GM21526 (cell line): ENCODE data around the gene AKAP8L.
"Not testable (repeated sequence)": the region's sequence is repeated elsewhere in the genome, so short reads cannot be mapped to it uniquely, and the experiment has no call there.

ENCODE experiments used
- ATAC-seq: cut with Tn5 transposase; IDR thresholded peaks from one replicate; pipeline ENCODE4 v1.9.1; 2021; ENCODE audit warnings: moderate library complexity; ENCODE audit not compliant: unreplicated experiment, low FRiP score

The AKAP8L gene

DNA sequence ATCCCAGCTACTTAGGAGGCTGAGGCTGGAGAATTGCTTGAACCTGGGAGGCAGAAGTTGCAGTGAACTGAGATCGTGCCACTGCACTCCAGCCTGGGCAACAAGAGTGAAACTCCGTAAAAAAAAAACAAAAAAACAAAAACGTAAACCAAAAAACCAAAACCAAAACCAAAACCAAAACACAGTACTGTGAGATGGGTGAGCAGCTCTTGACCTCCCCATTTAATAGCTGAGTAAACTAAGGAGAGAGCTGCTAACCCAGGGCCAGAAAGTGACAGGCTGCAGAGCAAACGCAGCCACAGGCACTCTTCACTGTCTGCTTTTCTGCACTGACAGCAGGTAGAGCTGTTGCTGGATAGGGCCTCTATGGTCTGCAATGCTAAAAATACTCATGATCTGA lies 58.8 kb downstream of the AKAP8L start:
- ATAC-seq, result not testable (repeated sequence)

DNA sequence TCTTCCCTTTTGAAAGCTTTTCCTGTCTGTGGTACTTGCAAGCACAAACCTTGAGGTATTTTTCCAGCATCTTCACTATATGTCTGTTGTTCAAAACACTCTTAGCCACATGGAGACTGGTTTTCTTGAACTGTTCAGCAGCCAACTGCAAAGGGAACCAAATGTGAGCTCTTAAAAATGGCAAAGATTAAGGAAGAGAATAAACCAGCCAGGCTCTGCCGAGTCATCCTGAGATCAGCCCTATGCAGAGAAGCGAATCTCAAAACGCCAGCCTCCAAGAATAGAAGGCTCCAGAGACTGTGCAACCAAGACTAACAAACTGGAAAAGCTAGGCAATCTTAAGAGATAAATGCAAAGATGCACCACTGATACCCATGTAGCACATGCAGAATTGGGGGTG lies 59.9 kb downstream of the AKAP8L start:
- ATAC-seq, result no peak

DNA sequence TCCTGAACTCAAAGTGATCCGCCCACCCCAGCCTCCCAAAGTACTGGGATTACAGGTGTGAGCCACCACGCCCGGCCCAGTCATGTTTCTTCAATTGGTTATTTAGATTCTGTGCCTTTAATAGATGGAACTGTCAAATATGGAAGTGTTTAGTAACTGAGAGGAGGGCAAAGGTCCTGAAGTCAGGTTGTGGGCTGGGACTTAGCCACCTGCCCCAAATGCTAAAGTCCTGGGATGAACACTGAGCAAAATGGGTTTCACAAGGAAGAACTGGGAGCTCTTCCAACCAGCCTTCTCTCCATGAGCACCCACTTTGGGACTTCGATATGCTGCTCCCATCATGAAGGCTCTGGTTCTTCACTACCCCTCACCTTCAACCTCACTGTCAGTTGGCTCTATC lies 60.9 kb downstream of the AKAP8L start:
- ATAC-seq, result no peak

DNA sequence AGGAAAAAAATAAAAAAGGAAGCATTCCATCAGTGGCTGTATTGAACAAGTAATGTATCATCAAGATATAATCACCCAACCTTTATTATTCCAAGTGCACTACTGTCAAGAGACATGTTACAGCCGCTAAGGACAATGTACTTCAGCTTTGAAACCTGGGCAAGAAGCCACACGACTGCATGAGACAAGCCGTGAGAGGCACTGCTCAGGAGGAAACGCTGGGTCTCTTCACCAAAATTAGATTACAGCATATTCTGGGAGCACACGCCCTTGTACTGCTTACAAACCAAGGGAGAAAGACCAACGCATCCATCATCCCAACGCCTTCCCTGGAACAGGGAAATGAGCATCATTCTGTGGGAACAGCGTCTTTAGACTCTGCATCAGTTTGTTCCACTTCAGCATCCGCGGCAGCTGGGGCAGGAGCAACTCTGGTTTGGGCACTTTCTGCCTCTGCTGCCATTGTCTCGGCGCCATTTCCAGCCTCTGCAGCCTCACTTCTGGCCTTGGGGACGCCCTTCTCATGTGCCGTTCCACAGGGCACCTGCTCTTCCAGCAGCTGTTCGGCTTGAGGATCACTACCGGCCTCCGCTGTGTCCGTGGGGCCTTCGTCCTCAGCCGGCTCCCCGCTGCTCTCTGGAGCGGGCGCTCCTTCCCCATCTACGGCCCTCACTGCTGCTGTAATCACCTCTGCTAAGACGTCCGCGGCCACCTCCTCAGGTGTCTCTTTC lies 64.1 kb downstream of the AKAP8L start:
- no peak for ATAC-seq

DNA sequence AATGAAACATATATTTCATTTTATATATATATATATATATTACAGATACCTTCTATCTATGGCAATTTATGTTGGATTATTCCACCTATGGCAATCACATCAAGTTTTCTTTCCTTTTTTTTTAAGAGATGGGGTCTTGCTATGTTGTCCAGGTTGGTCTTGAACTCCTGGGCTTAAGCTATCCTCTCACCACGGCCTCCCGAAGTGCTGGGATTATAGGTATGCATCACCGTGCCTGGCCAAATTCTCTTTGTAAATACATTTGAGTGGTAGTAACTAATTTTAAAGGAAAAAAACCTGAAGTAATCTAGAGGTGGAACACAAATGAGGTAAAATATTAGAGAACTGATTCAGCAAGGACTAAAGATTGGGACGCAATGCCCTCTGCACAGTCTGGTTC lies 64.9 kb downstream of the AKAP8L start:
- no peak for ATAC-seq

DNA sequence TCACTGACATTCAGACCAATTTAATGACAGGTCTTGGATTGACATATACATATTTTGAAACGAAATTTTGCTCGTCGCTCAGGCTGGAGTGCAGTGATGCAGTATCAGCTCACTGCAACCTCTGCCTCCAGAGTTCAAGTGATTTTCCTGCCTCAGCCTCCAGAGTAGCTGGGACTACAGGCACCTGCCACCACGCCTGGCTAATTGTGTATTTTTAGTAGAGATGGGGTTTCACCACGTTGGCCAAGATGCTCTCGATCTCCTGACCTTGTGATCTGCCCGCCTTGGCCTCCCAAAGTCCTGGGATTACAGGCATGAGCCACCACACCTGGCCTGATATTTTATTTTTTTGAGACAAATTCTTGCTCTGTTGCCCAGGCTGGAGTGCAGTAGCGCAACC lies 66.3 kb downstream of the AKAP8L start:
- not testable (repeated sequence) for ATAC-seq

DNA sequence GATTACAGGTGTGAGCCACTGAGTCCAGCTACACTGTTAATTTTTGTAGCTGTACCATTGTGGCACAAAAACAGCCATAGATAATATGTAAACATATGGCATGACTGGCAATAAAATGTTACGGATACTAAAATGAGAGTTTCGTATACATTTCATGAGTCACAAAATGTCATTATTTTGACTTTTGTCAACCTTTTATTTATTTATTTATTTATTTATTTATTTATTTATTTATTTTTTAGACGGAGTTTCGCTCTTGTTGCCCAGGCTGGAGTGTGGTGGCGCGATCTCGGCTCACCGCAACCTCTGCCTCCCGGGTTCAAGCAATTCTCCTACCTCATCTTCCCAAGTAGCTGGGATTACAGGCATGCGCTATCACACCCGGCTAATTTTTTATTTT lies 77.5 kb downstream of the AKAP8L start:
- not testable (repeated sequence) for ATAC-seq

DNA sequence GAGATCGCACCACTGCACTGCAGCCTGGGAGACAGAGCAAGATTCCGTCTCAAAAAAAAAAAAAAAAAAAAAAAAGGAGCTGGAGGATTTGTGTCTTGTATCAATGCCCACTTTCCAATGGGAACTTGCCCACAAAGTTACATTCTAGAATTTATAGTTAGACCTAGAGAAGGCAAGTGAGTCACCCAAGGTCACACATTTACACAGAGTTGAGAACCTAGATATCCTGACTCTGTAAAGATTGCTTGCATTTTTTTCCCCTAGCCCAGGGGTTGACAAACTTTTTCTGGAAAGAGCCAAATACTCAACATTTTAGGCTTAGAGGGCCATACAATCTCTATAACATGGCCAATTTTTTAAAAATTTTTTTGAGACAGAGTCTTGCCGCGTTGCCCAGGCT lies 78.7 kb downstream of the AKAP8L start:
- ATAC-seq, result no peak

DNA sequence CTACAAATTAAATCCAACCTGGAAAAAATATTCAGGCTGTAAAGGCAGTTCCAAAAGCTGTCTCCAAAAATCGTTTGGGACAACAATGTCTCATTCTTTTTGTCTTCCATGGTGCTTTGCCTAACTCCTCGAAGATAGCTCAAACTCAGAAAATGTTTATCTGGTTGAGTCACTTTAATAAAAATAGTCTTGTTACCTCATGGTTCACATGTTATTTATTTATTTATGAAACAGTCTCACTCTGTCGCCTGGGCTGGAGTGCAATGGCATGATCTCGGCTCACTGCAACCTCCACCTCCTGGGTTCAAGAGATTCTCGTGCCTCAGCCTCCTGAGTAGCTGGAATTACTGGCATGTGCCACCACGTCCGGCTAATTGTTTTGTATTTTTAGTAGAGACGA lies 81.6 kb downstream of the AKAP8L start:
- no peak for ATAC-seq

DNA sequence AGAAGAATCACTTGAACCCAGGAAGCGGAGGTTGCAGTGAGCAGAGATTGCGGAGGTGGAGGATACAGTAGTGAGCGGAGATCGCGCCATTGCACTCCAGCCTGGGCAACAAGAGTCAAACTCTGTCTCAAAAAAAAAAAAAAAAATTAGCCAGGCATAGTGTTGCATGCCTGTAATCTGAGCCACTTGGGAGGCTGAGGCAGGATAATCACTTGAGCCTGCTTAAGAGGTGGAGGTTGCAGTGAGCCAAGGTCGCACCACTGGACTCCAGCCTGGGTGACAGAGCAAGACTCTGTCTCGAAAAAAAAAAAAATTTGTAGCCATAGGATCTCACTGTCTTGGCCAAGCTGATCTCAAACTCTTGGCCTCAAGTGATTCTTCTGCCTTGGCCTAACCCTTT lies 82.8 kb downstream of the AKAP8L start:
- not testable (repeated sequence) for ATAC-seq

DNA sequence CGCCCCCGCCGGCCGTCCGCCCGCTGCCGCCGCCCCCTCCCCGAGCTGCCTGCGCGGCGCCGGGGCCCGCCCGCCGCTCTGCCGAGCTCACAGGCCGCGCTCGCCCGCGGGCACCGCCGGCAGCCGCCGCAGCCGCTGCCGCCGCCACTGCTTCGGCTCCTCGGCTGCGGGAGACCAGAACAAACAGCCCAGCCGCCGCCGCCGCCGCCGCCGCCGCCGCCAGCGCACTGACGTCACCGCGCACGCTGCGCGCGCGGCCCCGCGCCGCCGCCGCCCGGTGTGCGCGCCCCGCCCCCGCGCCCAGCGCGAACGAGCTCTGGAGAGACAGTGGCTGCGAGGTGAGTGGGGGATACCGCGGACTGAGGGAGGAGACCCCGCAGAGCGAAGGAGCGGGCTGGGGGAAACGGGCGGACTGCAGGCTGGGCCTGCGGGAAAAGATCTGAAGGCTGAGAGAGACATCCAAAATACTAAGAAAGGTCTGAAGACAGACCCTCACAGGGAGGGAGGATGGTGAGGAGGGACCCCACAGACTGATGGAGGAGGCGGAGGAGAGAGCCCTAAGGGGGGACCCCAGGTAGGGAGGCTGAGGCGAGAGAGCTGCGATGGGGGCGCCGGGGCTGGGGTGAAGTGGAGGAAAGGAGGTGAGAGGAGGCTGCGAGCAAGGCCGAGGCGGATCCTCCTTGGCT lies 86.3 kb downstream of the AKAP8L start, which contains the start of gene BRD4:
BRD4 (minus strand) TSS at position 229 of the 686 bp plus-strand sequence. CDS start 59,440 bp downstream, outside the sequence.
- ATAC-seq, result no peak

DNA sequence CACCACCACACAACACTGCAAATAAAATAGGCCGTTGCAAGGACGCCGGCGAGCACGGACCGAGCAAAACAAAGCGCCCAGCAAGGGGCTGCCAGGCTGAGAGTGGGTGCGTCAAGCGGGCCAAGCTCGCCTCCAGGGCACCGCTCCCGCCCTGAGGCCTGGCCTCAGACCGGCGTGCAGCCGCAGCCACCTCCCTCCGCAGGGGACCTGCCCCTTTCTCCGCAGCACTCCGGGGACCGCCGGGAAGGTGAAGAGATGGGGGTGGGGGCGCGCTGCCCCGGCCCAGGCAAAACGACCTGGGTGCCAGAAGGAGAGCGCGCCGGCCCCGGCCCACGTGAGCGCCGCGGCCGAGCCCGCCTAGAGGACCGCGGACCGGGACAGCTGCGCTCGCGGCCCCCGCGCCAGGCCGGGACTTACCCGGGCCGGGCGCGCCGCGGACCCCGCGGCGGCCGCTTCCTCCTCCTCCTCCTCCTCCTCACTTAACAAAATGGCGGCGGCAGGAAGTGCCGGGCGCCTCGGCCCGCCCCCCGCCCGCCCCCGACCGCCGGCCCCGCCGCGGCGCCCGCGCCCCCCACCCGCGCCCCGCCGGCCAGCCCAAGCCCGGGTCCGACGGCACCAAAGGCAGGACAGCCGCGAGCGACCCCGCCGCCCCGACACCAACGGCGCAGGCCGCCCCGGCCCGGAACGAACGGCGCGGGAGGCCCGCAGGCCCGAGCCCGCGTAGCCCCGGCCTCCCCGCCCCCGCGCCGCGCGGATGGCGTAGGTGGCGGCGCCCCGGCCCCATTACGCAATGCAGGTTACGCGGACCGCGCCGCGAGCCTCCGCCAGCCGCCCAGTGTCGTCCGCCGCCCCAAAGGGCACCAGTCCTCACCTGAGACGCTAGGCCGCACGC lies 87.1 kb downstream of the AKAP8L start:
- ATAC-seq, result no peak

DNA sequence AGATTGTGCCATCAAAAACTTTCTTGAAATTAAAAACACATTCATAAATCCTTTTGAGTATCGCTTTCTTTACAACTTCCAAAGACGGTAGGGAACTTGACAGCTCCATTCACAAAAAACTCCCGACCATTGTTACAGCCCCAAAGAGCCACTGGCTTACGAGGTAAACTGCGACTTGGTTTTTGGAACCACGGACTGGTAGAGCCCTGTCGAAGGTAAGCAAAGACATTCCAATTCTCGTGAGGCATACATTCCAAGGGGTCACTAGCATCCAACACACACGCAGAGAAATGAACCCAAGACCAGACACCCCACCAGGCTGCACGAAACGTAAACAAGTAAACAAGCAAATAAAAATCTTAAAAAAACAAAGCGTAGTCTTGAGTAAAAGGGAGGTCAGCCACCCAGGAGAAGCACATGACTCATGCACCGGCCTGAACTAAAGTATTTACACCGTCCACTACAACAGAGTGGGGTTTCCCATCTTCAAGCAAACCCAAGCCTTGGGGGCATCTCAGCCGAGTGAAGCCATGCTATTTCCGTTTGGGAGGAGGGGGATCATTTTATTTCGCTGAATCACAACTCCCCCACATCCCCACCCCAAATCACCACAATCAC lies 87.9 kb downstream of the AKAP8L start:
- no peak for ATAC-seq
